ENCODE data around the gene INPP5B. TPM values are rescaled to one million over a fixed set of nuclear protein-coding genes. Genes with fewer than 3 reads are reported as not detected.

INPP5B gene
- total and polyA plus RNA-seq, 9 of the 15 experiments (the other 6 are each of a cell fraction or from before 2014, with no cell fraction given) = 14.1 to 28.7 (median 20.9) TPM

- TF ChIP-seq MXD1 (CRISPR knock-in tag; IDR thresholded peaks at IDR 0.05; ENCODE audit: borderline replicate concordance, poor library complexity, severe bottlenecking) (no peak), SRSF1 (IDR thresholded peaks at IDR 0.05; ENCODE audit: low read depth, low read length) (no peak), DDX20 (tag; IDR thresholded peaks at IDR 0.05; ENCODE audit: low read depth) (no peak), ZNF143 (CRISPR knock-in tag; IDR thresholded peaks at IDR 0.05) (peak; percentile 97), ZSCAN29 (IDR thresholded peaks at IDR 0.05) (no peak), RFX1 (IDR thresholded peaks at IDR 0.05) (no peak), ZKSCAN1 (IDR thresholded peaks at IDR 0.05; ENCODE audit: low read depth, low read length) (no peak; the same call in 1 of the 2 replicates), RBM15 (IDR thresholded peaks at IDR 0.05; ENCODE audit: insufficient read depth, low read length) (no peak), ZNF766 (CRISPR knock-in tag; conservative IDR thresholded peaks at IDR 0.05) (0 out of 2 replicates have a peak, but pooled peaks have one; percentile 68), ZNF655 (CRISPR knock-in tag; IDR thresholded peaks at IDR 0.05) (no peak), ZNF644 (tag; IDR thresholded peaks at IDR 0.05; ENCODE audit: low read depth) (no peak), TOE1 (IDR thresholded peaks at IDR 0.05; ENCODE audit: borderline replicate concordance) (peak; percentile 82), TOE1 (CRISPR knock-in tag; IDR thresholded peaks at IDR 0.05; ENCODE audit: borderline replicate concordance, low read depth) (no peak), EP400 (IDR thresholded peaks at IDR 0.05) (peak; percentile 97), ZNF197 (CRISPR knock-in tag; IDR thresholded peaks at IDR 0.05; ENCODE audit: low read depth) (no peak), YBX1 (IDR thresholded peaks at IDR 0.05) (no peak), ZNF699 (CRISPR knock-in tag; IDR thresholded peaks at IDR 0.05; ENCODE audit: insufficient replicate concordance) (no peak), SMAD1 (IDR thresholded peaks at IDR 0.05; ENCODE audit: low read depth, low read length, partially characterized antibody) (no peak), ZNF561 (CRISPR knock-in tag; conservative IDR thresholded peaks at IDR 0.05) (no peak)
- TF ChIP-seq, protein P1, sequence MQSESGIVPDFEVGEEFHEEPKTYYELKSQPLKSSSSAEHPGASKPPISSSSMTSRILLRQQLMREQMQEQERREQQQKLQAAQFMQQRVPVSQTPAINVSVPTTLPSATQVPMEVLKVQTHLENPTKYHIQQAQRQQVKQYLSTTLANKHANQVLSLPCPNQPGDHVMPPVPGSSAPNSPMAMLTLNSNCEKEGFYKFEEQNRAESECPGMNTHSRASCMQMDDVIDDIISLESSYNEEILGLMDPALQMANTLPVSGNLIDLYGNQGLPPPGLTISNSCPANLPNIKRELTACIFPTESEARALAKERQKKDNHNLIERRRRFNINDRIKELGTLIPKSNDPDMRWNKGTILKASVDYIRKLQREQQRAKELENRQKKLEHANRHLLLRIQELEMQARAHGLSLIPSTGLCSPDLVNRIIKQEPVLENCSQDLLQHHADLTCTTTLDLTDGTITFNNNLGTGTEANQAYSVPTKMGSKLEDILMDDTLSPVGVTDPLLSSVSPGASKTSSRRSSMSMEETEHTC (IDR thresholded peaks at IDR 0.05) = peak; percentile 48; the same call in 1 of the 2 replicates
- TF ChIP-seq, protein P2, sequence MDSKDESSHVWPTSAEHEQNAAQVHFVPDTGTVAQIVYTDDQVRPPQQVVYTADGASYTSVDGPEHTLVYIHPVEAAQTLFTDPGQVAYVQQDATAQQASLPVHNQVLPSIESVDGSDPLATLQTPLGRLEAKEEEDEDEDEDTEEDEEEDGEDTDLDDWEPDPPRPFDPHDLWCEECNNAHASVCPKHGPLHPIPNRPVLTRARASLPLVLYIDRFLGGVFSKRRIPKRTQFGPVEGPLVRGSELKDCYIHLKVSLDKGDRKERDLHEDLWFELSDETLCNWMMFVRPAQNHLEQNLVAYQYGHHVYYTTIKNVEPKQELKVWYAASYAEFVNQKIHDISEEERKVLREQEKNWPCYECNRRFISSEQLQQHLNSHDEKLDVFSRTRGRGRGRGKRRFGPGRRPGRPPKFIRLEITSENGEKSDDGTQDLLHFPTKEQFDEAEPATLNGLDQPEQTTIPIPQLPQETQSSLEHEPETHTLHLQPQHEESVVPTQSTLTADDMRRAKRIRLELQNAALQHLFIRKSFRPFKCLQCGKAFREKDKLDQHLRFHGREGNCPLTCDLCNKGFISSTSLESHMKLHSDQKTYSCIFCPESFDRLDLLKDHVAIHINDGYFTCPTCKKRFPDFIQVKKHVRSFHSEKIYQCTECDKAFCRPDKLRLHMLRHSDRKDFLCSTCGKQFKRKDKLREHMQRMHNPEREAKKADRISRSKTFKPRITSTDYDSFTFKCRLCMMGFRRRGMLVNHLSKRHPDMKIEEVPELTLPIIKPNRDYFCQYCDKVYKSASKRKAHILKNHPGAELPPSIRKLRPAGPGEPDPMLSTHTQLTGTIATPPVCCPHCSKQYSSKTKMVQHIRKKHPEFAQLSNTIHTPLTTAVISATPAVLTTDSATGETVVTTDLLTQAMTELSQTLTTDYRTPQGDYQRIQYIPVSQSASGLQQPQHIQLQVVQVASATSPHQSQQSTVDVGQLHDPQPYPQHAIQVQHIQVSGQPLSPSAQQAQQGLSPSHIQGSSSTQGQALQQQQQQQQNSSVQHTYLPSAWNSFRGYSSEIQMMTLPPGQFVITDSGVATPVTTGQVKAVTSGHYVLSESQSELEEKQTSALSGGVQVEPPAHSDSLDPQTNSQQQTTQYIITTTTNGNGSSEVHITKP (IDR thresholded peaks at IDR 0.05; ENCODE audit: partially characterized antibody) = peak; percentile 48
Observed at GRCh38 chr1:37946703-37947360, at the start of gene INPP5B (continued).

Measured in K562 (cell line).